Aorta (tissue), 5 donors: Measurements from ENCODE around the gene HDAC10. TPM values are rescaled to one million over a fixed set of nuclear protein-coding genes. Genes with fewer than 3 reads are reported as not detected.
A peak's percentile ranks its signal among the peaks of the same experiment; 100 is the strongest.

Experiments used
- ATAC-seq: fragments of 200-7000 bp; cut with Tn5 transposase; one replicate; pipeline ENCODE4 v1.9.1; 2022; ENCODE audit warnings: moderate library complexity; ENCODE audit not compliant: low FRiP score
- DNase-seq, 2 donors: peaks; one replicate each; pipeline ENCODE4 v3.0.0-alpha.2; 2020
- H3K27ac ChIP-seq, 2 donors: one replicate each; pipeline ENCODE4 v1.5.1; 2013; ENCODE audit warnings: low read length in 2 of 2, mild to moderate bottlenecking in 2 of 2, moderate library complexity in 2 of 2, control low read depth in 1 of 2, inconsistent platforms in 1 of 2, low read depth in 1 of 2
- H3K27me3 ChIP-seq, 2 donors: one replicate each; pipeline ENCODE4 v1.6.1; 2013; ENCODE audit warnings: control low read depth in 1 of 2, low read length in 1 of 2, mild to moderate bottlenecking in 1 of 2, moderate library complexity in 1 of 2; ENCODE audit not compliant: insufficient read depth in 2 of 2, control insufficient read depth in 1 of 2
- H3K36me3 ChIP-seq, 2 donors: one replicate each; pipeline ENCODE4 v1.6.1; 2013; ENCODE audit warnings: control low read depth in 1 of 2, low read length in 1 of 2, mild to moderate bottlenecking in 1 of 2; ENCODE audit not compliant: insufficient read depth in 2 of 2, control insufficient read depth in 1 of 2
- H3K4me1 ChIP-seq, 2 donors: one replicate each; pipeline ENCODE4 v1.6.1; 2013; ENCODE audit warnings: low read length in 2 of 2, control low read depth in 1 of 2, mild to moderate bottlenecking in 1 of 2, moderate library complexity in 1 of 2; ENCODE audit not compliant: insufficient read depth in 2 of 2, control insufficient read depth in 1 of 2
- H3K4me3 ChIP-seq, 2 donors: one replicate each; pipeline ENCODE4 v1.5.1; 2013; ENCODE audit warnings: low read length in 2 of 2, control low read depth in 1 of 2, mild to moderate bottlenecking in 1 of 2
- H3K9me3 ChIP-seq: one replicate; pipeline ENCODE4 v1.6.1; 2013; ENCODE audit warnings: mild to moderate bottlenecking, low read length; ENCODE audit not compliant: control insufficient read depth
- WGBS, 2 donors: extraction: QIAGEN DNeasy Blood & Tissue Kit; methylation state at CpG; one replicate each; pipeline ENCODE4 v1.1.7; 2013; 5-methylcytosine and 5-hydroxymethylcytosine counted together
- intact Hi-C, 2 donors: fragments of 100-400 bp; cut with DNase I; formaldehyde crosslinking; loops; one replicate each; pipeline versions ENCODE4 v1.14.2 to v1.15.0; 2022
- polyA plus RNA-seq, 2 donors: library from polyadenylated mRNA; stranded (reverse); fragments of 200-250 nt; gene quantifications; one replicate each; pipeline ENCODE4 v1.2.3, GENCODE V29; 2013
- total RNA-seq, 2 donors: library from RNA; stranded (reverse); fragmentation: NEBNext Ultra II Directional; extraction: Animal tissue kit (Norgen Biotek cat#: 25700); gene quantifications; one replicate each; pipeline ENCODE4 v1.2.1, GENCODE V29; 2021
- donor health status: healthy with polysubstance abuse.
- donor health status: Bipolar disorder and iron deficiency.
- donor health status: DM: no; HTN: no; CAD: no.
- donor health status: DM: no; HTN: no; CAD: no.
- donor health status: DM: yes; HTN: yes; CAD: no.

Gene HDAC10
- total and polyA plus RNA-seq, 4 donors = 5.5 to 57.3 (median 33.8) TPM

- ATAC-seq (no peak), DNase-seq (no peak)
- Histone ChIP-seq H3K27ac (no peak overlapping the region), H3K36me3 (no peaks in the 10 kb centered on the region), H3K4me1 (no peaks in the 10 kb centered on the region), H3K27me3 (no peaks in the 10 kb centered on the region), H3K9me3 (no peaks in the 10 kb centered on the region), H3K4me3 (no peak overlapping the region)
- WGBS, 2 donors = 86% methylated on average over 19 of the region's 19 CpGs
- intact Hi-C loops = no loop called here
These were observed 4.0 kb upstream of the HDAC10 start for GRCh38 chr22:50255099-50255498.

GRCh38 chr22:50253941-50254340 lies 2.9 kb upstream of the HDAC10 start:
- H3K27me3 ChIP-seq = no peaks in the 10 kb centered on the region
- H3K9me3 ChIP-seq = no peaks in the 10 kb centered on the region
- H3K36me3 ChIP-seq = no peaks in the 10 kb centered on the region
- DNase-seq (no peak), ATAC-seq (no peak)
- no peak overlapping the region for H3K27ac ChIP-seq
- 69 to 78% methylated on average over 8 of the region's 8 CpGs for WGBS, 2 donors
- H3K4me1 ChIP-seq = no peaks in the 10 kb centered on the region
- H3K4me3 ChIP-seq = no peak overlapping the region
- intact Hi-C loops = loop anchor here (2.0 to 5.0 kb wide), 3 partner anchors 73 to 89 kb away; partner anchors contain the start of genes PPP6R2 (in 2 of the 2) and DENND6B (in 1 of the 2)

- ATAC-seq = no peak
- intact Hi-C loops = loop anchor here (2.0 to 5.0 kb wide), 3 partner anchors 74 to 90 kb away; partner anchors contain the start of genes PPP6R2 (in 2 of the 2) and DENND6B (in 1 of the 2)
- Histone ChIP-seq H3K9me3 (no peaks in the 10 kb centered on the region), H3K36me3 (no peaks in the 10 kb centered on the region), H3K4me3 (no peak overlapping the region), H3K27ac (no peak overlapping the region), H3K4me1 (no peaks in the 10 kb centered on the region), H3K27me3 (no peaks in the 10 kb centered on the region)
- 80 to 82% methylated on average over 22 of the region's 22 CpGs for WGBS, 2 donors
- peak in 1 of 2 donors; percentile 69 for DNase-seq
These were observed 2.2 kb upstream of the HDAC10 start for GRCh38 chr22:50253046-50253915.

GRCh38 chr22:50252082-50253045 lies 1.3 kb upstream of the HDAC10 start:
- ATAC-seq = peak; percentile 77
- Histone ChIP-seq H3K27me3 (no peaks in the 10 kb centered on the region), H3K4me1 (no peaks in the 10 kb centered on the region), H3K36me3 (no peaks in the 10 kb centered on the region), H3K27ac (no peak overlapping the region), H3K4me3 (no peak overlapping the region), H3K9me3 (no peaks in the 10 kb centered on the region)
- intact Hi-C loops = loop anchor here (2.0 to 5.0 kb wide), 3 partner anchors 75 to 90 kb away; partner anchors contain the start of genes PPP6R2 (in 2 of the 2) and DENND6B (in 1 of the 2)
- DNase-seq = peak; percentile 83 to 92
- WGBS, 2 donors = 45 to 46% methylated on average over 25 of the region's 25 CpGs

- H3K27me3 ChIP-seq = no peaks in the 10 kb centered on the region
- ATAC-seq (no peak), DNase-seq (peak in 1 of 2 donors; percentile 75)
- no peak overlapping the region for H3K27ac ChIP-seq
- no peaks in the 10 kb centered on the region for H3K36me3 ChIP-seq
- H3K4me3 ChIP-seq = peak overlapping the region; percentile 6 to 42
- intact Hi-C loops = loop anchor here (2.0 to 5.0 kb wide), 3 partner anchors 76 to 91 kb away; partner anchors contain the start of genes PPP6R2 (in 2 of the 2) and DENND6B (in 1 of the 2)
- no peaks in the 10 kb centered on the region for H3K4me1 ChIP-seq
- WGBS, 2 donors = 12 to 14% methylated on average over 34 to 36 of the region's 36 CpGs
- no peaks in the 10 kb centered on the region for H3K9me3 ChIP-seq
These were observed 514 bp upstream of the HDAC10 start for GRCh38 chr22:50251477-50252081.

- WGBS, 2 donors = 71 to 72% methylated on average over 11 of the region's 11 CpGs
- H3K27ac ChIP-seq = no peak overlapping the region
- no peaks in the 10 kb centered on the region for H3K27me3 ChIP-seq
- ATAC-seq (no peak), DNase-seq (no peak)
- H3K36me3 ChIP-seq = no peaks in the 10 kb centered on the region
- intact Hi-C loops = loop anchor here (5.0 kb wide), 2 partner anchors 77 to 92 kb away; partner anchors contain the start of genes DENND6B (in 1 of the 2) and PPP6R2 (in 1 of the 2)
- H3K9me3 ChIP-seq = no peaks in the 10 kb centered on the region
- no peak overlapping the region for H3K4me3 ChIP-seq
- no peaks in the 10 kb centered on the region for H3K4me1 ChIP-seq
These were observed 863 bp downstream of the HDAC10 start for GRCh38 chr22:50250249-50250554.

- H3K27ac ChIP-seq = no peak overlapping the region
- H3K4me3 ChIP-seq = no peak overlapping the region
- no peaks in the 10 kb centered on the region for H3K9me3 ChIP-seq
- intact Hi-C loops = loop anchor here (5.0 to 10.0 kb wide), 3 partner anchors 78 to 255 kb away; partner anchors contain the start of genes DENND6B (in 1 of the 2), LMF2 (in 1 of the 2), NCAPH2 (in 1 of the 2) and PPP6R2 (in 1 of the 2)
- DNase-seq = no peak
- ATAC-seq = no peak
- 82 to 86% methylated on average over 32 of the region's 32 CpGs for WGBS, 2 donors
- H3K36me3 ChIP-seq = no peaks in the 10 kb centered on the region
- no peaks in the 10 kb centered on the region for H3K27me3 ChIP-seq
- no peaks in the 10 kb centered on the region for H3K4me1 ChIP-seq
These were observed 1.5 kb downstream of the HDAC10 start for GRCh38 chr22:50249341-50250248.
